Epithelial cell of umbilical artery (primary cell): ENCODE data around the gene LILRB5. TPM values are rescaled to one million over a fixed set of nuclear protein-coding genes. Genes with fewer than 3 reads are reported as not detected.

Experiments used
- total RNA-seq: library from RNA; depleted of rRNA; stranded (reverse); fragments of >200 nt; gene quantifications from 2 replicates; pipeline ENCODE4 v1.2.3, GENCODE V29; 2014

LILRB5 gene
- total RNA-seq = not detected in 2 replicates

GRCh38 chr19:54257116-54257480 is at the start of gene LILRB5:
TSS of gene LILRB5 (minus strand) at chr19:54257273. CDS start at chr19:54257193, 80 bp downstream.

DNA sequence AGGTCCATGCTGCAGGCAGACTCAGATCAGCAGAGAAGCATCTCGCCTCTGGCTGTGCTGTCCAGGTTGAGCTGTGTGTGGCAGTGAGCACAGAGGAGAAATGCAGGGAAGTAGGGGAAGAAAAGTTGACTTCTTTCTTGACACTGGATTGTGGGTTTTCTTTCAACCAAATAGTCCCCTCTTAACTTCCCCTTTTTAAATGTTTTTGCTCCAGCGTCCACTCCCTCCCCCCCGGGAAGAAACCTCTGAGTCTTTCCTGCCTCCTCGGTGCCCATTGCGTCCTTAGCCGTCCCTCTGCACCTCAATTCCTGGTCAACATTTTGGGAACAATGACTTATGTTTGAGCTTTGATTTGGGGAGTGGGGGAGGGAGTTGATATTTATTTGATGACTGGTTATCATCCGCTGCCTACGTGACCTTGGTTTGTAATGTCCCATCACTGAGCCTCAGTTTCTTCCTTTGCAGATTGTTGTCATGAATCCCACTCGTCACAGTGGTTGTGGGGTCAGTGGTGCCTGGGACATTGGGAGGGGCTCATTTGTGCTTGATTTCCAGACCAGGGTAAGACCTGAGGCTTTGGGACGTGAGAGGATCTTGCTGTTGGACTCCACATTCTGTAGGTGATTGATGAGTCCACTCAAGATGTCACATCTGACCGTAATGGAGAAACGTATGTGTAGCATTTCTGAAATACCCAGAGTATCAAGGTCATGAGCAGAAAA is 24.1 kb upstream of the LILRB5 start, which contains the start of gene LILRB2:
TSS of gene LILRB2 (minus strand) at position 104 of the 722 bp plus-strand sequence. CDS start 614 bp downstream, outside the sequence.

DNA sequence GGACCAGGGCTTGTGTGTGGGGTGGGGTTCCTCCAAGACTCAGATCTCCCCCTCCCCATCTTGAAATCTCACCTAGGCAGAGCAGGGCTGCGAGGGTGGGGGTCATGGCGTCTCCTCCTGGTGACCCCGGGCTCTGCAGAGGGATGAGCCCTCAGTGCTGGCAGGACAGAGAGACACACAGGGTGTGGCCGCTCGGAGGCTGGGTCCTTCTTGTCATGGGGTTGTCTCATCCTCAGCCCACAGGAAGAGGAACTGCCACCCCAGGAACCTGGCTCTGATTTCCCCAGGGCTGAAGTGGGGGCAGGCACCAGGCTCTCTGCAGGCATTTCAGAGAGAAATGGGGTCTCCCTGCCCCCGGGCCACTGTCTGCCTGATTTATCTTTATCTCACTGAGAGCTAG is 14.4 kb downstream of the LILRB5 start, which contains the start of gene LILRA6:
TSS of gene LILRA6 (minus strand) at position 145 of the 400 bp plus-strand sequence.

GRCh38 chr19:54222474-54223276 is 34.4 kb downstream of the LILRB5 start, which contains the start of gene LILRB3:
TSS of gene LILRB3 (minus strand) at chr19:54223007. CDS start at chr19:54222976, 31 bp downstream.

Other genes starting within 250 kb of the LILRB5 start
- gene VSTM1, start 193.4 kb downstream of the LILRB5 start, total RNA-seq = not detected in 2 replicates
- not detected in 2 replicates for gene TARM1, start 175.9 kb downstream of the LILRB5 start, total RNA-seq
- not detected in 2 replicates for gene OSCAR, start 156.5 kb downstream of the LILRB5 start, total RNA-seq
- 9.4 and 18.2 TPM in 2 replicates for gene NDUFA3, start 154.4 kb downstream of the LILRB5 start, total RNA-seq
- gene TFPT, start 141.6 kb downstream of the LILRB5 start, total RNA-seq = 36.6 and 40.0 TPM in 2 replicates
- gene PRPF31, start 141.5 kb downstream of the LILRB5 start, total RNA-seq = 75.7 and 92.9 TPM in 2 replicates
- 9.1 and 9.3 TPM in 2 replicates for gene CNOT3, start 119.5 kb downstream of the LILRB5 start, total RNA-seq
- 7.8 and 12.2 TPM in 2 replicates for gene LENG1, start 97.6 kb downstream of the LILRB5 start, total RNA-seq
- gene TMC4, start 84.1 kb downstream of the LILRB5 start, total RNA-seq = 0.32 TPM in 1 of 2 replicates, not detected in the other
- gene MBOAT7, start 67.7 kb downstream of the LILRB5 start, total RNA-seq = 45.1 and 83.9 TPM in 2 replicates
- 60.0 and 74.1 TPM in 2 replicates for gene TSEN34, start 66.0 kb downstream of the LILRB5 start, total RNA-seq
- gene RPS9, start 56.4 kb downstream of the LILRB5 start, total RNA-seq = 2,242 and 2,420 TPM in 2 replicates
- not detected in 2 replicates for gene LILRB3, start 34.3 kb downstream of the LILRB5 start, total RNA-seq
- gene LILRA6, start 14.5 kb downstream of the LILRB5 start, total RNA-seq = under 0.01 TPM in 1 of 2 replicates, not detected in the other
- gene LILRB2, start 23.8 kb upstream of the LILRB5 start, total RNA-seq = not detected in 2 replicates
- not detected in 2 replicates for gene LILRA5, start 55.9 kb upstream of the LILRB5 start, total RNA-seq
- not detected in 2 replicates for gene LILRA4, start 81.9 kb upstream of the LILRB5 start, total RNA-seq
- gene LAIR1, start 107.7 kb upstream of the LILRB5 start, total RNA-seq = not detected in 2 replicates
- not detected in 2 replicates for gene TTYH1, start 158.2 kb upstream of the LILRB5 start, total RNA-seq
- 14.3 and 34.3 TPM in 2 replicates for gene LENG8, start 191.9 kb upstream of the LILRB5 start, total RNA-seq
- gene LENG9, start 206.5 kb upstream of the LILRB5 start, total RNA-seq = 5.6 and 7.5 TPM in 2 replicates
- 29.6 and 40.3 TPM in 2 replicates for gene CDC42EP5, start 216.0 kb upstream of the LILRB5 start, total RNA-seq
- gene LAIR2, start 245.6 kb upstream of the LILRB5 start, total RNA-seq = not detected in 2 replicates